Measurements from ENCODE around the gene TRIM63.

The TRIM63 gene

GRCh38 chr1:26035959-26036755 lies 31.3 kb downstream of the TRIM63 start (continued):
- no peak for TF ChIP-seq PBX3 (CRISPR knock-in tag; IDR thresholded peaks at IDR 0.05)
- TF ChIP-seq PRDM10 (tag by site-specific recombination; IDR thresholded peaks at IDR 0.05) = peak; percentile 68
- no peak; the same call in 1 of the 2 replicates for TF ChIP-seq ZNF660 (tag by site-specific recombination; IDR thresholded peaks at IDR 0.05)
- no peak for TF ChIP-seq ZNF621 (tag by site-specific recombination; IDR thresholded peaks at IDR 0.05)
- TF ChIP-seq HIC1 (tag by site-specific recombination; IDR thresholded peaks at IDR 0.05) = peak; percentile 62
- TF ChIP-seq KLF17 (tag by site-specific recombination; IDR thresholded peaks at IDR 0.05) = peak; percentile 78
- TF ChIP-seq ZBTB26 (tag by site-specific recombination; optimal IDR thresholded peaks at IDR 0.05) = peak; percentile 42
- 0 out of 2 replicates have a peak, but pooled peaks have one; percentile 26 for TF ChIP-seq BCL11B (tag by site-specific recombination; IDR thresholded peaks at IDR 0.05; ENCODE audit: low read depth)
- peak; percentile 58 for TF ChIP-seq KLF1 (tag by site-specific recombination; IDR thresholded peaks at IDR 0.05)
- no peak for TF ChIP-seq ZNF274 (IDR thresholded peaks at IDR 0.05; ENCODE audit: low read length)
- TF ChIP-seq ZNF274 (tag by site-specific recombination; IDR thresholded peaks at IDR 0.05; ENCODE audit: borderline replicate concordance) = no peak
- TF ChIP-seq ZEB2 (tag by site-specific recombination; IDR thresholded peaks at IDR 0.05) = no peak
- peak; percentile 29; the same call in 1 of the 2 replicates for TF ChIP-seq EGR2 (tag by site-specific recombination; IDR thresholded peaks at IDR 0.05; ENCODE audit: low read depth)
- TF ChIP-seq ZNF692 (tag by site-specific recombination; IDR thresholded peaks at IDR 0.05) = peak; percentile 53; the same call in 1 of the 2 replicates
- no peak for TF ChIP-seq GLIS1 (tag by site-specific recombination; IDR thresholded peaks at IDR 0.05)
- no peak for TF ChIP-seq ZNF223 (tag by site-specific recombination; IDR thresholded peaks at IDR 0.05)
- TF ChIP-seq SCRT2 (tag by site-specific recombination; IDR thresholded peaks at IDR 0.05) = peak; percentile 74
- 0 out of 2 replicates have a peak, but pooled peaks have one; percentile 7 for TF ChIP-seq ZBTB17 (tag by site-specific recombination; IDR thresholded peaks at IDR 0.05)
- TF ChIP-seq ZNF366 (tag by site-specific recombination; conservative IDR thresholded peaks at IDR 0.05) = no peak; the same call in 1 of the 2 replicates
- TF ChIP-seq ZNF248 (tag by site-specific recombination; IDR thresholded peaks at IDR 0.05) = no peak
- TF ChIP-seq ZNF580 (tag by site-specific recombination; IDR thresholded peaks at IDR 0.05) = no peak
- TF ChIP-seq ZNF324 (tag by site-specific recombination; IDR thresholded peaks at IDR 0.05) = 0 out of 2 replicates have a peak, but pooled peaks have one; percentile 4
- no peak for TF ChIP-seq ZNF837 (tag by site-specific recombination; IDR thresholded peaks at IDR 0.05)
- peak; percentile 32; the same call in 1 of the 2 replicates for TF ChIP-seq ZNF391 (tag by site-specific recombination; IDR thresholded peaks at IDR 0.05; ENCODE audit: borderline replicate concordance, low read depth)
- peak; percentile 41 for TF ChIP-seq ZFHX2 (tag by site-specific recombination; conservative IDR thresholded peaks at IDR 0.05)
- TF ChIP-seq ZNF121 (tag by site-specific recombination; IDR thresholded peaks at IDR 0.05) = 0 out of 2 replicates have a peak, but pooled peaks have one; percentile 7
- no peak for TF ChIP-seq HOXC10 (CRISPR knock-in tag; IDR thresholded peaks at IDR 0.05)
